IPS-15b (cell line): ENCODE data around the gene CCDC7.
"Not testable (repeated sequence)": the region's sequence is repeated elsewhere in the genome, so short reads cannot be mapped to it uniquely, and the experiment has no call there.

ENCODE experiments used
- H3K27me3 ChIP-seq: one replicate; pipeline ENCODE4 v1.6.1; 2013; ENCODE audit warnings: low read length; ENCODE audit not compliant: control insufficient read depth, insufficient read depth
- H3K36me3 ChIP-seq: one replicate; pipeline ENCODE4 v1.6.1; 2013; ENCODE audit warnings: low read length; ENCODE audit not compliant: control insufficient read depth, insufficient read depth
- H3K4me1 ChIP-seq: one replicate; pipeline ENCODE4 v1.6.1; 2013; ENCODE audit warnings: mild to moderate bottlenecking, low read length; ENCODE audit not compliant: control insufficient read depth, insufficient read depth
- H3K4me3 ChIP-seq: one replicate; pipeline ENCODE4 v1.5.1; 2013; ENCODE audit warnings: low read depth, low read length
- H3K9ac ChIP-seq: one replicate; pipeline ENCODE4 v1.6.1; 2013; ENCODE audit warnings: low read depth, mild to moderate bottlenecking, low read length
- H3K9me3 ChIP-seq: one replicate; pipeline ENCODE4 v1.6.1; 2013; ENCODE audit warnings: mild to moderate bottlenecking, low read length; ENCODE audit not compliant: control insufficient read depth, insufficient read depth

Gene CCDC7

GRCh38 chr10:32891261-32891660, 445.3 kb downstream of the CCDC7 start:
- H3K9me3 ChIP-seq = no peaks in the 10 kb centered on the region
- H3K9ac ChIP-seq = no peak overlapping the region
- H3K4me1 ChIP-seq = peaks cover 3% of the 10 kb centered on the region
- no peak overlapping the region for H3K4me3 ChIP-seq
- H3K36me3 ChIP-seq = no peaks in the 10 kb centered on the region
- no peaks in the 10 kb centered on the region for H3K27me3 ChIP-seq

GRCh38 chr10:32893434-32893833, 447.5 kb downstream of the CCDC7 start:
- Histone ChIP-seq H3K9ac (no peak overlapping the region), H3K4me3 (no peak overlapping the region), H3K9me3 (no peaks in the 10 kb centered on the region), H3K27me3 (no peaks in the 10 kb centered on the region), H3K36me3 (peaks cover 11% of the 10 kb centered on the region), H3K4me1 (peaks cover 3% of the 10 kb centered on the region)

- peaks cover 3% of the 10 kb centered on the region for H3K4me1 ChIP-seq
- H3K4me3 ChIP-seq = no peak overlapping the region
- no peaks in the 10 kb centered on the region for H3K9me3 ChIP-seq
- no peaks in the 10 kb centered on the region for H3K27me3 ChIP-seq
- no peak overlapping the region for H3K9ac ChIP-seq
- H3K36me3 ChIP-seq = peaks cover 11% of the 10 kb centered on the region
Measured at GRCh38 chr10:32893916-32894664, 448.1 kb downstream of the CCDC7 start.

- H3K4me3 ChIP-seq, H3K27me3 ChIP-seq, H3K4me1 ChIP-seq, H3K9ac ChIP-seq, H3K9me3 ChIP-seq: not testable (repeated sequence)
- H3K36me3 ChIP-seq = peaks cover 11% of the 10 kb centered on the region
Measured at GRCh38 chr10:32895200-32895968, 449.4 kb downstream of the CCDC7 start.

- Histone ChIP-seq H3K4me3 (no peak overlapping the region), H3K27me3 (no peaks in the 10 kb centered on the region), H3K36me3 (peaks cover 8% of the 10 kb centered on the region), H3K9ac (no peak overlapping the region), H3K9me3 (no peaks in the 10 kb centered on the region), H3K4me1 (no peaks in the 10 kb centered on the region)
Measured at GRCh38 chr10:32901815-32902214, 455.9 kb downstream of the CCDC7 start.

- H3K36me3 ChIP-seq = peaks cover 2% of the 10 kb centered on the region
Measured at GRCh38 chr10:32905466-32905865, 459.5 kb downstream of the CCDC7 start.

GRCh38 chr10:32906595-32906994, 460.7 kb downstream of the CCDC7 start:
- no peaks in the 10 kb centered on the region for H3K27me3 ChIP-seq
- H3K9me3 ChIP-seq = no peaks in the 10 kb centered on the region
- no peak overlapping the region for H3K9ac ChIP-seq
- H3K36me3 ChIP-seq = peaks cover 2% of the 10 kb centered on the region
- H3K4me1 ChIP-seq = no peaks in the 10 kb centered on the region
- no peak overlapping the region for H3K4me3 ChIP-seq

More at GRCh38 chr10:32905466-32905865, 459.5 kb downstream of the CCDC7 start:
- Histone ChIP-seq H3K9me3 (no peaks in the 10 kb centered on the region), H3K4me1 (no peaks in the 10 kb centered on the region), H3K4me3 (no peak overlapping the region), H3K9ac (no peak overlapping the region), H3K27me3 (no peaks in the 10 kb centered on the region)

- Histone ChIP-seq H3K9me3 (no peaks in the 10 kb centered on the region), H3K4me1 (no peaks in the 10 kb centered on the region), H3K4me3 (no peak overlapping the region), H3K36me3 (peaks cover 2% of the 10 kb centered on the region), H3K9ac (no peak overlapping the region), H3K27me3 (no peaks in the 10 kb centered on the region)
Measured at GRCh38 chr10:32909456-32909855, 463.5 kb downstream of the CCDC7 start.

GRCh38 chr10:32909970-32910369, 464.0 kb downstream of the CCDC7 start:
- not testable (repeated sequence) for H3K4me3 ChIP-seq, H3K36me3 ChIP-seq, H3K9me3 ChIP-seq, H3K27me3 ChIP-seq, H3K4me1 ChIP-seq, H3K9ac ChIP-seq

- Histone ChIP-seq H3K4me3 (no peak overlapping the region), H3K36me3 (peaks cover 2% of the 10 kb centered on the region), H3K9me3 (no peaks in the 10 kb centered on the region), H3K27me3 (no peaks in the 10 kb centered on the region), H3K4me1 (no peaks in the 10 kb centered on the region), H3K9ac (no peak overlapping the region)
Measured at GRCh38 chr10:32911285-32912016, 465.5 kb downstream of the CCDC7 start.

- H3K4me1 ChIP-seq, H3K9ac ChIP-seq, H3K9me3 ChIP-seq, H3K27me3 ChIP-seq, H3K4me3 ChIP-seq, H3K36me3 ChIP-seq: not testable (repeated sequence)
Measured at GRCh38 chr10:32917817-32918216, 471.9 kb downstream of the CCDC7 start.
